ENCODE data around the gene ZNF286A. TPM values are rescaled to one million over a fixed set of nuclear protein-coding genes. Genes with fewer than 3 reads are reported as not detected.

Gene ZNF286A
- total and polyA plus RNA-seq, 4 donors, result 1.1 to 7.5 (median 4.1) TPM

GRCh38 chr17:15742051-15742795, 42.7 kb downstream of the ZNF286A start:
- 86% methylated on average over 15 of the region's 15 CpGs for WGBS

GRCh38 chr17:15742921-15743320, 43.4 kb downstream of the ZNF286A start:
- H3K9me3 ChIP-seq (ENCODE audit: control insufficient read depth in 4 of 4, low read length in 3 of 4), result no peaks in the 10 kb centered on the region
- H3K36me3 ChIP-seq (ENCODE audit: control insufficient read depth in 4 of 4, insufficient read depth in 3 of 4, low read depth in 1 of 4, low read length in 3 of 4), result no peaks in the 10 kb centered on the region
- DNase-seq (ENCODE audit: low spot score), result no peak
- no peak overlapping the region for H3K27ac ChIP-seq (ENCODE audit: low read depth in 1 of 2, low read length in 2 of 2)
- 93% methylated on average over 7 of the region's 7 CpGs for WGBS
- no peak for TF ChIP-seq RAD21 (IDR thresholded peaks at IDR 0.05)
- no peak for TF ChIP-seq NR2F2 (IDR thresholded peaks at IDR 0.05)
- TF ChIP-seq HNF4A (conservative IDR thresholded peaks at IDR 0.05), result no peak
- no peak for TF ChIP-seq EGR1 (IDR thresholded peaks at IDR 0.05; ENCODE audit: low read depth in 2 of 2)
- TF ChIP-seq MAX (IDR thresholded peaks at IDR 0.05), result no peak
- TF ChIP-seq JUND (IDR thresholded peaks at IDR 0.05), result no peak
- TF ChIP-seq YY1 (IDR thresholded peaks at IDR 0.05), result no peak
- TF ChIP-seq ZBTB33 (IDR thresholded peaks at IDR 0.05), result no peak
- no peak for TF ChIP-seq HNF4G (IDR thresholded peaks at IDR 0.05)
- no peak for TF ChIP-seq TAF1 (conservative IDR thresholded peaks at IDR 0.05)
- no peak for TF ChIP-seq REST (IDR thresholded peaks at IDR 0.05)
- TF ChIP-seq FOXA1 (IDR thresholded peaks at IDR 0.05), result no peak
- TF ChIP-seq SP1 (IDR thresholded peaks at IDR 0.05), result no peak
- no peak for TF ChIP-seq ATF3 (IDR thresholded peaks at IDR 0.05)
- TF ChIP-seq CTCF (IDR thresholded peaks at IDR 0.05; ENCODE audit: low read depth, low read length, missing input control), result no peak
- TF ChIP-seq RXRA (IDR thresholded peaks at IDR 0.05), result no peak
- no peak for TF ChIP-seq GABPA (IDR thresholded peaks at IDR 0.05 in 1 of 2, conservative IDR thresholded peaks at IDR 0.05 in 1 of 2)
- no peak for TF ChIP-seq FOXA2 (IDR thresholded peaks at IDR 0.05)
- no peak overlapping the region for H3K4me3 ChIP-seq (ENCODE audit: low read depth in 1 of 3, low read length in 3 of 3)
- no peaks in the 10 kb centered on the region for H3K4me1 ChIP-seq (ENCODE audit: control insufficient read depth in 4 of 4, insufficient read depth in 4 of 4, low read length in 3 of 4)
- H3K27me3 ChIP-seq (ENCODE audit: control insufficient read depth in 4 of 4, insufficient read depth in 4 of 4, low read length in 3 of 4), result no peaks in the 10 kb centered on the region
- H3K9ac ChIP-seq (ENCODE audit: low read depth in 1 of 2, low read length in 2 of 2), result no peak overlapping the region

More at GRCh38 chr17:15742051-15742795, 42.7 kb downstream of the ZNF286A start:
- Histone ChIP-seq H3K4me1 (ENCODE audit: control insufficient read depth in 4 of 4, insufficient read depth in 4 of 4, low read length in 3 of 4) (no peaks in the 10 kb centered on the region), H3K9me3 (ENCODE audit: control insufficient read depth in 4 of 4, low read length in 3 of 4) (no peaks in the 10 kb centered on the region), H3K9ac (ENCODE audit: low read depth in 1 of 2, low read length in 2 of 2) (no peak overlapping the region), H3K27me3 (ENCODE audit: control insufficient read depth in 4 of 4, insufficient read depth in 4 of 4, low read length in 3 of 4) (no peaks in the 10 kb centered on the region), H3K36me3 (ENCODE audit: control insufficient read depth in 4 of 4, insufficient read depth in 3 of 4, low read depth in 1 of 4, low read length in 3 of 4) (no peaks in the 10 kb centered on the region), H3K4me3 (ENCODE audit: low read depth in 1 of 3, low read length in 3 of 3) (no peak overlapping the region), H3K27ac (ENCODE audit: low read depth in 1 of 2, low read length in 2 of 2) (no peak overlapping the region)
- no peak for TF ChIP-seq RAD21 (IDR thresholded peaks at IDR 0.05)
- DNase-seq (ENCODE audit: low spot score), result no peak
